Left lung (tissue), 10 donors: ENCODE measurements around the gene STK17B. TPM values are rescaled to one million over a fixed set of nuclear protein-coding genes. Genes with fewer than 3 reads are reported as not detected.

Experiments
- ATAC-seq: fragments of 200-7000 bp; cut with Tn5 transposase; one replicate; pipeline ENCODE4 v1.9.1; 2020; ENCODE audit warnings: moderate library complexity
- DNase-seq, 4 donors: peaks; one replicate each; pipeline ENCODE4 v3.0.0-alpha.2; 2013 to 2020
- H3K27ac ChIP-seq, 2 donors: fragments of 200-600 bp; sonication (generic) in 1 of 2; one replicate each; pipeline versions ENCODE4 v1.5.0 to v1.8.0; 2020 to 2021
- H3K27me3 ChIP-seq, 2 donors: fragments of 200-600 bp; sonication (generic) in 1 of 2; one replicate each; pipeline versions ENCODE4 v1.5.0 to v1.8.0; 2020 to 2021
- H3K36me3 ChIP-seq, 2 donors: fragments of 200-600 bp; sonication (generic) in 1 of 2; one replicate each; pipeline versions ENCODE4 v1.5.0 to v1.8.0; 2020 to 2021
- H3K4me1 ChIP-seq, 2 donors: fragments of 200-600 bp; one replicate each; pipeline ENCODE4 v1.8.0; 2021
- H3K4me3 ChIP-seq, 2 donors: fragments of 200-600 bp; sonication (generic) in 1 of 2; one replicate each; pipeline versions ENCODE4 v1.5.0 to v1.8.0; 2020 to 2021; ENCODE audit warnings: mild to moderate bottlenecking in 1 of 2
- H3K9me3 ChIP-seq, 2 donors: fragments of 200-600 bp; sonication (generic) in 1 of 2; one replicate each; pipeline versions ENCODE4 v1.5.0 to v1.8.0; 2020 to 2021
- CTCF ChIP-seq, 2 donors: fragments of 200-600 bp; sonication (generic) in 1 of 2; IDR thresholded peaks; one replicate each; pipeline versions ENCODE4 v1.5.0 to v1.8.0; 2021; ENCODE audit warnings: antibody characterized with exemption in 2 of 2
- intact Hi-C, 2 donors: fragments of 100-400 bp; cut with DNase I; formaldehyde crosslinking; loops; one replicate each; pipeline versions ENCODE4 v1.11.2 to v1.14.2; 2022
- polyA plus RNA-seq, 6 donors: library from polyadenylated mRNA; unstranded; fragments of 120-200 nt; gene quantifications; one replicate each; pipeline ENCODE4 v1.2.1, GENCODE V29; 2013; ENCODE audit not compliant: insufficient read length in 6 of 6
- total RNA-seq, 2 donors: library from RNA; stranded (reverse); fragmentation: NEBNext Ultra II Directional; extraction: Animal tissue kit (Norgen Biotek cat#: 25700); gene quantifications; one replicate each; pipeline ENCODE4 v1.2.1, GENCODE V29; 2021
- donor health status: DM: no; HTN: yes; CAD: no.
- donor health status: DM: no; HTN: no; CAD: no.

The STK17B gene
- total and polyA plus RNA-seq, 8 donors: 12.1 to 59.2 (median 15.4) TPM

- Histone ChIP-seq H3K36me3 (peaks cover 0 to 87% of the 10 kb centered on the region in 2 donors), H3K27ac (no peak overlapping the region), H3K27me3 (no peaks in the 10 kb centered on the region), H3K9me3 (no peaks in the 10 kb centered on the region), H3K4me1 (peaks cover 0 to 16% of the 10 kb centered on the region in 2 donors), H3K4me3 (no peak overlapping the region)
- intact Hi-C loops: no loop called here
- no peak for ATAC-seq
- TF ChIP-seq CTCF (IDR thresholded peaks at IDR 0.05): no peak
- DNase-seq: no peak
Measured at GRCh38 chr2:196143730-196144131, 27.6 kb downstream of the STK17B start.

GRCh38 chr2:196142825-196143224 is 28.6 kb downstream of the STK17B start:
- peaks cover 0 to 11% of the 10 kb centered on the region in 2 donors for H3K4me1 ChIP-seq
- H3K27me3 ChIP-seq: no peaks in the 10 kb centered on the region
- H3K27ac ChIP-seq: no peak overlapping the region
- no peak for ATAC-seq
- intact Hi-C loops: no loop called here
- peaks cover 0 to 90% of the 10 kb centered on the region in 2 donors for H3K36me3 ChIP-seq
- no peak for TF ChIP-seq CTCF (IDR thresholded peaks at IDR 0.05)
- no peak overlapping the region for H3K4me3 ChIP-seq
- H3K9me3 ChIP-seq: no peaks in the 10 kb centered on the region
- DNase-seq: no peak

GRCh38 chr2:196140213-196140612 is 31.2 kb downstream of the STK17B start:
- Histone ChIP-seq H3K36me3 (peaks cover 0 to 97% of the 10 kb centered on the region in 2 donors), H3K9me3 (peaks cover 0 to 3% of the 10 kb centered on the region in 2 donors), H3K27ac (no peak overlapping the region), H3K27me3 (no peaks in the 10 kb centered on the region), H3K4me1 (peaks cover 0 to 11% of the 10 kb centered on the region in 2 donors), H3K4me3 (no peak overlapping the region)
- no peak for TF ChIP-seq CTCF (IDR thresholded peaks at IDR 0.05)
- DNase-seq: no peak
- intact Hi-C loops: no loop called here
- no peak for ATAC-seq

- intact Hi-C loops: no loop called here
- no peak overlapping the region for H3K4me3 ChIP-seq
- no peak overlapping the region for H3K27ac ChIP-seq
- ATAC-seq (no peak), DNase-seq (no peak)
- peaks cover 0 to 23% of the 10 kb centered on the region in 2 donors for H3K9me3 ChIP-seq
- H3K4me1 ChIP-seq: no peaks in the 10 kb centered on the region
- H3K27me3 ChIP-seq: no peaks in the 10 kb centered on the region
- H3K36me3 ChIP-seq: peaks cover 0 to 99% of the 10 kb centered on the region in 2 donors
- TF ChIP-seq CTCF (IDR thresholded peaks at IDR 0.05): no peak
Measured at GRCh38 chr2:196137271-196137670, 34.1 kb downstream of the STK17B start.

- no peaks in the 10 kb centered on the region for H3K4me1 ChIP-seq
- intact Hi-C loops: no loop called here
- peaks cover 0 to 34% of the 10 kb centered on the region in 2 donors for H3K9me3 ChIP-seq
- no peaks in the 10 kb centered on the region for H3K27me3 ChIP-seq
- peaks cover 0 to 88% of the 10 kb centered on the region in 2 donors for H3K36me3 ChIP-seq
- ATAC-seq (no peak), DNase-seq (no peak)
- no peak for TF ChIP-seq CTCF (IDR thresholded peaks at IDR 0.05)
- H3K27ac ChIP-seq: no peak overlapping the region
- no peak overlapping the region for H3K4me3 ChIP-seq
Measured at GRCh38 chr2:196136151-196136550, 35.2 kb downstream of the STK17B start.
